ENCODE data around the gene HNRNPA0. TPM values are rescaled to one million over a fixed set of nuclear protein-coding genes. Genes with fewer than 3 reads are reported as not detected.

Gene HNRNPA0
- total RNA-seq, 4 donors from 2014 or later: 8.8 to 12.8 (median 10.4) TPM

- TF ChIP-seq CTCF (IDR thresholded peaks at IDR 0.05; ENCODE audit: low read depth): no peak
These were observed 37.6 kb upstream of the HNRNPA0 start for GRCh38 chr5:137791799-137792198.

GRCh38 chr5:137791387-137791786 is 37.2 kb upstream of the HNRNPA0 start:
- no peak for TF ChIP-seq CTCF (IDR thresholded peaks at IDR 0.05; ENCODE audit: low read depth)

GRCh38 chr5:137782984-137783536 is 28.9 kb upstream of the HNRNPA0 start:
- TF ChIP-seq CTCF (IDR thresholded peaks at IDR 0.05; ENCODE audit: low read depth): no peak

- no peak for TF ChIP-seq CTCF (IDR thresholded peaks at IDR 0.05; ENCODE audit: low read depth)
These were observed 27.9 kb upstream of the HNRNPA0 start for GRCh38 chr5:137782055-137782454.

GRCh38 chr5:137778772-137779564 is 24.8 kb upstream of the HNRNPA0 start:
- TF ChIP-seq CTCF (IDR thresholded peaks at IDR 0.05; ENCODE audit: low read depth): no peak

GRCh38 chr5:137761566-137761965 is 7.4 kb upstream of the HNRNPA0 start:
- TF ChIP-seq CTCF (IDR thresholded peaks at IDR 0.05; ENCODE audit: low read depth): no peak

GRCh38 chr5:137760719-137761516 is 6.8 kb upstream of the HNRNPA0 start:
- no peak for TF ChIP-seq CTCF (IDR thresholded peaks at IDR 0.05; ENCODE audit: low read depth)
